ENCODE data around the gene KCNN4. TPM values are rescaled to one million over a fixed set of nuclear protein-coding genes. Genes with fewer than 3 reads are reported as not detected.

Gene KCNN4
- total RNA-seq, 1 donor from 2014 or later = 0.38 TPM

DNA sequence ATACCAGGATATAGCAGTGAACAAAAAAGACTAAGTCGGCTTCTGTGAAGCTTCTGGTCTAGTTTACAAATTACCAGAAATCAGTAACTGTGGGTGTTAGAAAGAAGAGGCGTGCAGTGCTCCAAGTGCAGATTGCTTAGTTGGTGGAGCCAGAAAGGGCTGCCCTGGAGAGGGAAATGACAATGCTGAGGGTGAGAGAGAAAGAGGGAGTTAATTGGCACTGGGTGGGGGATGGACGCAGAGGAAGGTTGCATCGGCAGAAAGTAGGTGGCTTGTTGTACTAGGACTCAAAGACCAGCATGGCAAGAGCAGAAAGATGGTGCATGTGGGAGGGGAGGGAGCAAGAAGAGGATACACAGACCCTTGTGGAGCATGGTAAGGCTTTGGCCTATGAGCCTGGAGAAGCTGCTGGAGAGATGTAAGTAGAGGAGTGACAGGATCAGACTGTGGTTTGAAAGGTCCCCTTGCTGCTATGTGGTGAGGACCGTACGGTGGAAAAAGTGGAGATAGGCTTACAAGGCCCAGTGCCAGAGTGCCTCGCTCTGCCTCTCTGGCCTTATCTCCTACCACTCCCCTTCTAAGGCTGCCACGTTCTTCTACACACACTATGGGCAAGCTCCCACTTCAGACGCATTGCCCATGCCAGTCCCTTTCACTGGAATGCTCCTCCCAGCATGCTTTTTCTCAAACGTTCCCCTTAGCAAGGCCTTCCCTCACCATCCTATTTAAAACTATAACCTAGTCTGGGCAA lies 39.5 kb downstream of the KCNN4 start:
- intact Hi-C loops (cut with micrococcal nuclease) = no loop called here
- Histone ChIP-seq H3K4me3 (no peak overlapping the region), H3K4me1 (peaks cover 33% of the 10 kb centered on the region), H3K27me3 (ENCODE audit: low read depth) (no peaks in the 10 kb centered on the region), H3K27ac (replicated peaks) (peak overlapping the region; percentile 34), H3K36me3 (peaks cover 90% of the 10 kb centered on the region), H3K9me3 (replicated peaks) (no peaks in the 10 kb centered on the region)
- no peak for TF ChIP-seq CTCF (IDR thresholded peaks at IDR 0.05; ENCODE audit: borderline replicate concordance)
- no peak for DNase-seq

GRCh38 chr19:43739439-43740235 lies 41.1 kb downstream of the KCNN4 start:
- Histone ChIP-seq H3K36me3 (peaks cover 92% of the 10 kb centered on the region), H3K9me3 (replicated peaks) (no peaks in the 10 kb centered on the region), H3K27me3 (ENCODE audit: low read depth) (no peaks in the 10 kb centered on the region), H3K4me3 (no peak overlapping the region), H3K4me1 (peaks cover 28% of the 10 kb centered on the region), H3K27ac (replicated peaks) (peak overlapping the region; percentile 22)
- TF ChIP-seq CTCF (IDR thresholded peaks at IDR 0.05; ENCODE audit: borderline replicate concordance) = no peak
- intact Hi-C loops (cut with micrococcal nuclease) = no loop called here
- DNase-seq = no peak

DNA sequence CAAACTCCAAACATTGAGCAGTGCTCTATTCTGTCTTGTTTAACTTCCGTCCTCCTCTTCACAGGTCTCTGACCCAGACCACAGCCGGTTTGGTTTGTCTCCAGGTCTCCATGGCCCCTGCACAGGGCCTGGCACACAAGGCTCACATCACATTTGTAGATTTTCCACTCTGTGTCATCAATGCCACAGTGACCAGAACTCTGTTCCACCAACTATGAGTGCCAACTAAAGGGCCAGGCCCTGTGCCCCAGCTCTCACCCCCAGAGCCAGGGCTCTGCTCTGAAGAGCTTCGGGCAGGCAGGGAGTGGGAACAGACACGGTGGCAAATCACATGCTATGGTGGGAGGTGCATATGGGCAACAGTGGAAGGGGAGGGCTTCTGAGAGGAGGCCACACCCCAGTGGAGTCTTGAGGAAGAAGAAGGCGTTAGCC lies 42.0 kb downstream of the KCNN4 start:
- no peak overlapping the region for H3K4me3 ChIP-seq
- H3K9me3 ChIP-seq (replicated peaks) = no peaks in the 10 kb centered on the region
- DNase-seq = no peak
- no peaks in the 10 kb centered on the region for H3K27me3 ChIP-seq (ENCODE audit: low read depth)
- TF ChIP-seq CTCF (IDR thresholded peaks at IDR 0.05; ENCODE audit: borderline replicate concordance) = no peak
- peak overlapping the region; percentile 22 for H3K27ac ChIP-seq (replicated peaks)
- peaks cover 28% of the 10 kb centered on the region for H3K4me1 ChIP-seq
- H3K36me3 ChIP-seq = peaks cover 95% of the 10 kb centered on the region
- intact Hi-C loops (cut with micrococcal nuclease) = no loop called here

DNA sequence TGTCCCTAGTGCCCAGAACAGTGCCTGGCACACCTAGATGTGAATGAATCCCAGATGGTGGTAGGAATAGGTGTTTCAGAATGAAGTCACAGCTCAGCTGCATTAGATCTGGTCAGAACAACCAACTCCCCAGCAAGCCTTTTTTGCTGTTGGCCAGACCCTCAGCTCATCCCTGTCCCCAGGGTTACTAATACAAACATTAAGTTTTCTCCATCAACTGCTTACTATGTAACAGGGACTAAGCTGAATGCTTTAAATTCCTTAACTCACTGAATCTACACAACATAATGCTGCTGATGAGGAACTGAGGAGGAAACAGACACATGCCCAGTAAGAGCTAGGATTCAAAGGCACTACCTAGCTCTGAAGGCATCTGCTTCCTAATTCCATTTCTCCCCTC lies 44.8 kb downstream of the KCNN4 start:
- Histone ChIP-seq H3K27me3 (ENCODE audit: low read depth) (no peaks in the 10 kb centered on the region), H3K36me3 (peaks cover 99% of the 10 kb centered on the region), H3K9me3 (replicated peaks) (no peaks in the 10 kb centered on the region), H3K27ac (replicated peaks) (no peak overlapping the region), H3K4me3 (no peak overlapping the region), H3K4me1 (peaks cover 17% of the 10 kb centered on the region)
- intact Hi-C loops (cut with micrococcal nuclease) = no loop called here
- no peak for DNase-seq
- no peak for TF ChIP-seq CTCF (IDR thresholded peaks at IDR 0.05; ENCODE audit: borderline replicate concordance)

DNA sequence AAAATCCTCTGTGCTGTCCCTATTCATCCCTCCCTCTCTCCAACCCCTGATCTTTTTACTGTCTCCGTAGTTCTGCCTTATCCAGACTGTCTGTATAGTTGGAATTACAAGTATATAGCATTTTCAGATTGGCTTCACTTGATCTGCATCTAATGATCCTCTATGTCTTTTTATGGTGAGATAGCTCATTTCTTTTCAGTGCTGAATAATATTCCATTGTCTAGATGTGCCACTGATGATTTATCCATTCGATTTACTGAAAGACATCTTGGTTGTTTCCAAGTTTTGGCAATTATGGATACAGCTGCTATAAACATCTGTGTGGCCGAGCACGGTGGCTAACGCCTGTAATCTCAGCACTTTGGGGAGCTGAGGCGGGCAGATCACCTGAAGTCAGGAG lies 45.8 kb downstream of the KCNN4 start:
- Histone ChIP-seq H3K4me3 (no peak overlapping the region), H3K27me3 (ENCODE audit: low read depth) (no peaks in the 10 kb centered on the region), H3K4me1 (peaks cover 13% of the 10 kb centered on the region), H3K9me3 (replicated peaks) (no peaks in the 10 kb centered on the region), H3K36me3 (peaks cover 98% of the 10 kb centered on the region), H3K27ac (replicated peaks) (no peak overlapping the region)
- no peak for DNase-seq
- TF ChIP-seq CTCF (IDR thresholded peaks at IDR 0.05; ENCODE audit: borderline replicate concordance) = no peak
- intact Hi-C loops (cut with micrococcal nuclease) = no loop called here

All from left ventricle myocardium inferior (tissue), 1 donor.